ENCODE results near the gene IKZF3.

DNA sequence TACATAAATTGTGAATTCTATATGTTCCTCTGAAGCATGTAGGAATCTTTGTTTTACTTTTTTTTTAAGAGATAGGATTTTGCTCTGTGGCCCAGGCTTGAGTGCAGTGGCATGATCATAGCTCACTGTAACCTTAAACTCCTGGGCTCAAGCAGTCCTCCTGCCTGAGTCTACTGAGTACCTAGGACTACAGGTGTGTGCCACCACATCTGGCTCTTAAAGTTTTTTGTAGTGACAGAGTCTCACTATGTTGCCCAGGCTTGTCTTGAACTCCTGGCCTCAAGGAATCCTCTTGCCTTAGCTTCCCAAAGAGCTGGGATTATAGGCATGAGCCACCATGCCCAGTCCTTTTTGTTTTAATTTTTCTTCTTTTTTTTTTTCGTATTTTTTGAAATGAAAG, 25.3 kb downstream of the IKZF3 start:
- TF ChIP-seq, protein P1, sequence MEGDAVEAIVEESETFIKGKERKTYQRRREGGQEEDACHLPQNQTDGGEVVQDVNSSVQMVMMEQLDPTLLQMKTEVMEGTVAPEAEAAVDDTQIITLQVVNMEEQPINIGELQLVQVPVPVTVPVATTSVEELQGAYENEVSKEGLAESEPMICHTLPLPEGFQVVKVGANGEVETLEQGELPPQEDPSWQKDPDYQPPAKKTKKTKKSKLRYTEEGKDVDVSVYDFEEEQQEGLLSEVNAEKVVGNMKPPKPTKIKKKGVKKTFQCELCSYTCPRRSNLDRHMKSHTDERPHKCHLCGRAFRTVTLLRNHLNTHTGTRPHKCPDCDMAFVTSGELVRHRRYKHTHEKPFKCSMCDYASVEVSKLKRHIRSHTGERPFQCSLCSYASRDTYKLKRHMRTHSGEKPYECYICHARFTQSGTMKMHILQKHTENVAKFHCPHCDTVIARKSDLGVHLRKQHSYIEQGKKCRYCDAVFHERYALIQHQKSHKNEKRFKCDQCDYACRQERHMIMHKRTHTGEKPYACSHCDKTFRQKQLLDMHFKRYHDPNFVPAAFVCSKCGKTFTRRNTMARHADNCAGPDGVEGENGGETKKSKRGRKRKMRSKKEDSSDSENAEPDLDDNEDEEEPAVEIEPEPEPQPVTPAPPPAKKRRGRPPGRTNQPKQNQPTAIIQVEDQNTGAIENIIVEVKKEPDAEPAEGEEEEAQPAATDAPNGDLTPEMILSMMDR (conservative IDR thresholded peaks at IDR 0.05 in 1 of 2, IDR thresholded peaks at IDR 0.05 in 1 of 2; ENCODE audit: extremely low read depth in 1 of 2, insufficient read depth in 1 of 2, low read depth in 1 of 2, low read length in 2 of 2): no peak
- no peak for TF ChIP-seq EZH2 (IDR thresholded peaks at IDR 0.05; ENCODE audit: borderline replicate concordance, low read length)
